Measurements from ENCODE around the gene NCLN.

- no peak for TF ChIP-seq POLR2A (IDR thresholded peaks at IDR 0.05)
- TF ChIP-seq CTCF (IDR thresholded peaks at IDR 0.05): no peak
- TF ChIP-seq POLR2AphosphoS5 (IDR thresholded peaks at IDR 0.05): no peak
Measured at GRCh38 chr19:3193256-3194105, 7.8 kb downstream of the NCLN start.

Data from transverse colon (tissue), 4 donors.